ENCODE measurements around the gene TMEM231.
"Not testable (repeated sequence)": the region's sequence is repeated elsewhere in the genome, so short reads cannot be mapped to it uniquely, and the experiment has no call there.

TMEM231 gene

DNA sequence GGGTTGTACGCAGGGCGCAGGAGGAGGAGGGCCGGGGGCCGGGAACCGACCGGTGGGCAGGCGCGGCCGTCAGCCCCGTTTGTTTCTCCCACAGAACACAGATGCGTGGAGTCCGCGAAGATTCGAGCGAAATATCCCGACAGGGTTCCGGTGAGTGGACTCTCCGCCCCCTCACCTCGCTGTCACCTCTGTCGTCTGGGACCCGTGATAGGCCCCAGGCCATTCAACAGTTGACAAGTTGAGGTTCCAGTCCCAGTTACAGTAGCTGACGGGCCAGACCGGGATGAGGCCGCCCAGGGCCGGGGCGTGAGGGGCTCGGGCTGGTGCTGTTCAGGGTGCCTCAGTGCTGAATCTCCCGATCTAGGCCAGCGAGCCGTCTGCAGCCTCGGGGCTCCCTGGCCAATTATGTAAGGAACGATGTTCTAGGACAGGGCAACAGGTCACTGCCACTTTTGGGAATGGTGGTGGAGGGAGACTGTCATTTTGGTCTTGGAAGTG is 10.8 kb upstream of the TMEM231 start:
- DNase-seq, result peak; percentile 2

DNA sequence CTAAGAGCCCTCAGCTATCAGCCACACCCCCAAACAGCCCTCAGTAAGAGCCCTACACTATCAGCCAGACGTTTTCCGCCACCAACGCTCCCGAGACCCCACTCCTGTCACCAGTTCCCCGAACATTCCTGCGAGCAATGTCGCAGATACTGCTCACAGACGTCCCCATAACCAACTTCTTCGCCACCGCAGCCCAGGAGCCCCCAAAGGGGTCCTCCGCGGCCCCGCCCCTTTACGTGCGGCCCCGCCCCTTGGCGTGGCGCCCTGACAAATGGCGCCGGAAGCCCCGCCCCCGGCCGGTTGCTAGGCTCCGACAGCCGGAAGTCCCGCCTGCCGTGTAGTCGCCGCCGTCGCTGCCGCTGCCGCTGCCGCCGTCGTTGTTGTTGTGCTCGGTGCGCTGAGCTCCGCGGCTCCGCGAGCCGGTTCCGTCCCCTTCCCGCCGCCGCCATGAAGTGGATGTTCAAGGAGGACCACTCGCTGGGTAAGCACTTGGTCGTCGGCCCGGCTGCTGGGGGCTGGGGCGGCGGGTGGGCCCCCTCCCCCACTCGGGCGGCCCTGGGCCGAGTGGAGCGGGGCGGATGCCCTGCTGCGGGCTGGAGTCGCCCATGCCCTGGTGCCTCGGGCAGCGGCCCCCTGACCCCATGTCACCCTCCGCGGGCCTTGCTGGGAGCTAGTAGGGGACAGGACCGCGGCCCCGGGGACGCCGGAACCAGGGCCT is 10.1 kb upstream of the TMEM231 start, which contains the start of gene GABARAPL2:
Gene GABARAPL2 (plus strand): TSS at position 340 of the 718 bp plus-strand sequence. CDS start 108 bp downstream, at position 448.
- peak; percentile 71 for DNase-seq

DNA sequence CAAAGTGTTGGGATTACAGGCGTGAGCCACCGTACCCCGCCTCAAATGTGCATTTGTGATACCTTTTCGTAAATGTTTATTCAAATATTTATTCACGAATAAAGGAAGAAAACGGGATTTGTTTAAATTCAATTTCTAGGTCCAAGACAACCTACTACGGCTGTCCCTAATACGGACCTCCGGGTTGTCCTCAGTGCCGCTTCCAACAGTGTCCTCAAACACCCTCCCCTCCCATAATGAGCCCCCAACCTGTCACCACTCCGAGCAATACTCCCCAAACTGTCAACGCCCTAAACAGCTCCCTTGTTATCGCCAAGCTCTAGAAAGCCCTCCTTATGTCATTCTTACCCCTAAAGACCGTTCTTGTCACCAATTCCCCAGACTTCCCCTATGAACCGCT is 9.6 kb upstream of the TMEM231 start:
- DNase-seq, result no peak

DNA sequence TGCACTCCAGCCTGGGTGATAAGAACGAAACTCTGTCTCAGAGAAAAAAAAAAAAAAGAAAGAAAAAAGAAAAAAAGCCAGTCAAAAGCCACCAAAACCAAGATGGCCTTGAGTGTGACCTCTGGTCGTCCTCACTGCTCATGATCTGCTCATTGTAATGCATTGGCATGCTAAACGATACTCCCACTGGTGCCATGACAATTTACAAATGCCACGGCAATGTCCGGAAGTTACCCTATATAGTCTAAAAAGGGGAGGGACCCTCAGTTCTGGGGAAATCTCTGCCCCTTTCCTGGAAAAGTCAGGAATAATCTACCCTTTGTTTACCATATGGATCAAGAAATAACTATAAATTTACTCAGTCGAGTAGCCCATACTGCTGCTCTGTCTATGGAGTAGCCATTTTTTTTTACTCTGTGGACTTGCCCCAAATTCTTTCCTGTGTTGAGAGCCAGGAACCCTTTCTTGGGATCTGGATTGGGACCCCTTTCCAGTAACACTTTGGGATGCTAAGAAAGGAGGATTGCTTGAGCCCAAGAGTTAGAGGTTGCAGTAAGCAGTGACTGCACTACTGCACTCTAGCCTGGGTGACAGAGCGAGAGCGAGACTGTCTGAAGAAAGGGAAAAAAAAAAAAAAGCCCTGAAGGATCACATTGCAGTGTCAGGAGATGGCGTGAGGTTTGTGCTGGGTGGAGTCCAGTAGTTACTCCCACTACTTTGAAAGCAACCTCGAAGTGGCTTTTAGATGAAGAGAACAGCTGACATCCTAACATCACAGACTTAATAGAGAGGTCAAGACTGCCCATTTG is 3.7 kb upstream of the TMEM231 start:
- DNase-seq, result peak; percentile 61

DNA sequence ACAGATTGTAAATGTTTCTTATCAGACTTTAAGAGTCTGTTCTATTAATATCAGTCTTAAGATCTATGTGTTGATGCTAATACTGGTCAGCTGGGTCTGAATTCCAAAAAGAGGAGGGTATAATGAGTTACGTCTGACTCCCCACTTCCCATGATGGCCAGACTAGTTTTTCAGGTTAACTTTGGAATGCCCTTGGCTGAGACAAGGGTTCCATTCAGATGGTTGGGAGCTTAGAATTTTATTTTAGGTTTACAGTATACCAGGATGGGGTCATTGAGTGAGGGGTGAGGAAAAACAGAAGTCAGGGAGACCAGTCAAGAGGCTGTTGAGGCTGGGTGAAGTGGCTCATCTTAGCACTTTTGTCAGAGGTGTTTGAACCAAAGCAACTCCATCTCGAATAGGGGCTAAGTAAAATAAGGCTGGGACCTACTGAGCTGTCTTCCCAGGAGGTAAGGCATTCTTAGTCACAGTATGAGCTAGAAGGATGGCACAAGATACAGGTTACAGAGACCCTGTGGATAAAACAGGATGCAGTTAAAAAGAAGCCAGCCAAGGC is 2.9 kb upstream of the TMEM231 start:
- DNase-seq, result no peak

DNA sequence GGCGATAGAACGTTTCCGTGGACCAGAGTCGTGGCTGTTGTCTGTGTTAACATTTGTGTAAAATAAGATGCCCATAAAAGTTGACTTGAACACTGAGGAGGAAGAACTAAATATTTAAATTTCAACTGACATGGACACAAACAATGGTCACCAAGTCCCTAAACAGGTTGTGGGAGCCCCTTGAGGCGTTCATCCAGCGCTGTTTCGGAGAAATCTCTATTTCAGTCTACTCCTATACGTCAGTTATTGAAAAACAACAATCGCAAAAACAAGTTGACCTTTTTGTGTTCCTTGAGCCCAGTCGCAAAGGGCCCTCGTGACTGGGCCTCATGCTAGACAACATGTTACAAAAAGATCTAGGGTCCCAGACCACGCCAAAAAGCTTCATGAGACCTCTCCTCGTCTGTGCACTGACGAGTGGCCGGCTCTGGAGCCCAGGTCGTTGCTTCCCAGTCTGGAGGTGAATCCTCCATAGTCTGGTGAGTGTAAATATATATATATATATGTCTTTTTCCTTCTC is 439 bp upstream of the TMEM231 start:
- DNase-seq, result no peak

DNA sequence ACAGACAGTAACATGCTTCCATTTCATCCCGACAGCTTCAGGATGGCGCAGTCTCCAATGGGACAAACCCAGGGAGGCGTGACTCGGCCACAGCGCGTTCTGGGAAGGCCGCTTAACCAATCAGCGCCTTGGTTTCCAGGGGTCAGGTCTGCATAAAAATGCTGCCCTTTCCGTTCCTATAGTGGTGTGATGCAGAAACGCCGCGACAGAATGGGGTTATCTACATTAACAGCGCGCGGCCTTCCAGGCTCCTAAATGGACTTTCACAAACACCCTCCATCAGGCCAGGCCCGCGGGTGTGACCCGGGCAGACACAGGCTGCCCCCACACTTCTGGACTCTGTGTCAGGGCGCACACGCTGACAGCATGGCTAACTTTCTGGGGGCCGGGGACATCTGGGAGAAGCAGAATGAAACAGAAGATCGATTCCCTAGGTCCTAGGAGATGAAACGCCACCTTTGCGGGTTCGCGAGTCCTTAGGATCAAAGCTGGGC is 792 bp downstream of the TMEM231 start:
- DNase-seq, result peak; percentile 90

DNA sequence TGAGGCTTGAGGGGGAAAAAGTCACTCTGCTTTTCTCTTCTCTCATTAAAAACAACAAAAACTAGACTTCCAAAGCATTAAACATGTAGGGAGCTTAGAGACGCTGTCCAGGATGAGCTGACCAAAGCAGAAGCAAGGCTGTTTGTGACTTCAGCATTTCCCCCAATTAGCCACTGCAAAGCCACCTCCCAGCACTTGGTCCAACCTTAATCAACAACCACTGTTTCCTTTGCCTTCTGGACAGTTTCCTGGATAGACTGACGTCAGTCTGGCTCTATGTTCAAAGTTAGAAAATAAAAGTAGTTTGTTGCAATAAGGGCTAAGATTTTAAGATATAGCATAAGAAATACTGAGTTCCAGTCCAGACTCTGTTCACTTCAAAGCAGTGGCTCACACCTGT is 3.1 kb downstream of the TMEM231 start:
- DNase-seq, result no peak

DNA sequence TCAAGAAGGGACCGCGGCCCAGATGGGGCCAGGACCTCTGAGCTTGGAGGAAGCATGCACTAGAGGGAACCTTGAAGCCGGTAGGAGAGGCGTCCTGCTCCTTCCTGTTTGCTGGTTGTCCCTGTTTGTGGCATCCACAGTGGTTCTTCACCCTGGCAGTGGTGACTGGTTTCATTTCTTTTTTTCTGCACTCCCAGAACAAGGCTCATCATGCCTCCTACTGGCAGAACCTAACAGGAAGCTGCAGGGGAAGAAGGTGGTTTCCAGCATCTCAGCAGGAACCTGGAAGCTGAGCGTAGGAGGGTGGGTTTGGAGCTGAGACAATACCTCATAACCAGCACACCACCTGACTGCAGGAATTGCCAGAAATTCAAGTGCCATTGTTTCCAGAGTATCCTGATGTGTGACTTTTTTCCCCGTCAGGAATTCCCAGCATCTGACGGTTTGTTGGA is 5.8 kb downstream of the TMEM231 start:
- DNase-seq, result peak; percentile 23

DNA sequence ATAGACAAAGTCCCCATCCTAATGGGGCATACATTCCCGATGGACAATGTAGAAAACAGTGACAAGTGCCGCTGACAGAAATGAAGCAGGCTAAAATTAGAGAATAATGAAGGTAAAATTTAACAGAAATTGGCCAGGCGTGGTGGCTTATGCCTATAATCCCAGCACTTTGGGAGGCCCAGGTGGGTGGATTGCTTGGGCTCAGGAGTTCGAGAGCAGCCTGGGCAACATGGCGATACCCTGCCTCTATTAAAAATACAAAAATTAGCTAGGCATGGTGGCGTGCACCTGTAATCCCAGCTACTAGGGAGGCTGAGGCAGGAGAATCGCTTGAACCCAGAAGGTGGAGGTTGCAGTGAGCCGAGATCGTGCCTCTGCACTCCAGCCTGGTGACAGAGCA is 7.6 kb downstream of the TMEM231 start:
- not testable (repeated sequence) for DNase-seq

DNA sequence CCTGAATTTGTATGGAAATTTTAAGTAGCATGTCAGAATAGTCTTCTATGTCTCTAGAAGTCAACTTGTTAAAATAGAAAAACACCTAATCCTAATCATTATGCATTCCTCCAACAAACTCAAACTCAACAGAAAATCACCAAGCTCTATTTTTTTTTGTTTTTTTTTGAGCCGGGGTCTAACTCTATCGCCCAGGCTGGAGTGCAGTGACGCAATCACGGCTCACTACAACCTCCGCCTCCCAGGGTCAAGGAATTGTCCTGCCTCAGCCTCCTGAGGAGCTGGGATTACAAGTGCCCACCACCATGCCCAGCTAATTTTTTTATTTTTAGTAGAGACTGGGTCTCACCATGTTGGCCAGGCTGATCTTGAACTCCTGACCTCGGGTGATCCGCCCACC is 9.8 kb downstream of the TMEM231 start:
- DNase-seq, result no peak

DNA sequence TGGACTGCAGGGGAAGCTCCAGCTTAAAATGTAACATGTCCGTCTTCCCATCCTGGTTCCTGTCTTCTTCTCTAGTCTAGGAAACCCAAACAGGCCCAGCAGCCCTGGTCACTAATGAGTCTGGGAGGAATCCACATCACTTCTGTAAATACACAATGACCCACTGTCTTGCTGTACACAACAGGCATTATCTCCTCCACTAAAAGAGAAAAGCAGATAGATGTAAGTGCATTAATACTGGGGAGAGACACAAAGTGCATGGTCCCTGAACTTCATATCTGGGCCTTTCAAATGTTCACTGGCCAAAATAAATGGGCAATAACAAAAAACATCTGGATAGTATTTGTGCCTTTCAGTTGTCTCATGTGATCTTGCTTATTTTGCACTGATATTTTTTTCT is 10.2 kb downstream of the TMEM231 start:
- DNase-seq, result not testable (repeated sequence)

DNA sequence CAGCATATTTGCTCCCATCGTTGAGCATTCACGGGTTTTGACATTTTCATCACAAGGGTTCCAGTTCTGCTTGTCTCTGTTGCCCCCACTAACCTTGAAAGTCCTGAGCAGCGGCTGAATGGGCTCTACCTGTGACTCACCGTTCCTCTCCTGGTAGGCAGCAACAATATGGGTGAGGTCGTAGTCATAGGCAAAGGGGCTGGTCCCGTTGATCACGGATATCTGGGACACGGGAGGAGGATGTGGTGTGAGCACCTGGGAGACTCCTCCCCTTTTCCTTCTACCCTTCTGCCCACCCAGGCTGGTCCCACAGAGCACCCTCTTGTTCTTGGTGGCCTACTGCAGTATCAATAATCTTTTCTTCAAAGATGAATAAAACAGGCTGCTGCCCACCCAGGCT is 13.6 kb downstream of the TMEM231 start:
- not testable (repeated sequence) for DNase-seq

DNA sequence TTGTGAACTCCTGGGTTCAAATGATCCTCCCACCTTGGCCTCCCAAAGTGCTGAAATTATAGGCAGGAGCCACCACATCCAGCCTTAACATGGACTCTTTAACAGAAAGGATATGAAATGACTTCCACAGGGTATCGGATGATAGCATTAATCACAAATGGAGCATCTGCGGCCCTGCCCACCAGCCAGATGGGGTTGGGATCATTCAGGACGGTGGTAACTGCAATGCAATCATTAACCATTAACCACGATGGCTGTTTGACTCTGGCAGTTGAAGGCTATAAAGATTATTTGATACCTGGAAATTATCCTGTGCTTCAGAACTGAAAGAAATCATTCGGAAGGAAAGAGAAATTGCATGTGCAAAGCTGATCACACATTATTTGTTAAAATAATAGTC is 14.8 kb downstream of the TMEM231 start:
- no peak for DNase-seq

DNA sequence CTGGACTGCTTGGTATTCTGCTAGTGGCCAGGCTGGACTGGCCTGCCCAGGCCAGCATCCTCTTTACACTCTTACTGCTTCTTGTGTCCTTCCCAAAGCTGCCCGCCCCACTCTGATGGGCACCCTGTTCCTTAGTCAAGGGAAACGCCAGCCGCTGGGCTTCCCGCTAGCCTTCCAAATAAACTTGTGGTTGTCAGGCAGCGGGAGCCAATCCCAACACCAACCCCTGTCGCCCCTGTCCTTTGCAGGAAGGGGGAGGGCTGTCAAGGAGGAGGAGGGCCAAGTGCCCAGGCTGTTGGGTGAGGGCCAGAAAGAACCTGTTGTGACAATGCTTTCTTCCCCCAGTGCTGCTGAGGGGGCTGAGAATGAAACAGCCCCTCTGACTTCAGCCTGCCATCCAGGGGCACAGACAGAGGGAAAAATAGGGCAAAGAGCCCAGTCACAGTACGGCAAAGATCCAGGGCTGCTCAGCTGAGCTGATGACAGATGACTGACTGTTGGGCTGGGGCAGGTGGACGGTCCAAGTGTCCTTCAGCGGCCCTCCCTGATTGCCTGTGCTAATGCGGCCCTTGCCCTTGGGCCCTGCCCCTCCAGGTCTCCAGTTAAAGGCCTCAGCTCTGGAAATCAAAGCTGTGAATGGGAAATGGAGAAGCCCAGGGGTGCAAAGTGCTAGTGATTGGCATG is 17.0 kb downstream of the TMEM231 start:
- not testable (repeated sequence) for DNase-seq

DNA sequence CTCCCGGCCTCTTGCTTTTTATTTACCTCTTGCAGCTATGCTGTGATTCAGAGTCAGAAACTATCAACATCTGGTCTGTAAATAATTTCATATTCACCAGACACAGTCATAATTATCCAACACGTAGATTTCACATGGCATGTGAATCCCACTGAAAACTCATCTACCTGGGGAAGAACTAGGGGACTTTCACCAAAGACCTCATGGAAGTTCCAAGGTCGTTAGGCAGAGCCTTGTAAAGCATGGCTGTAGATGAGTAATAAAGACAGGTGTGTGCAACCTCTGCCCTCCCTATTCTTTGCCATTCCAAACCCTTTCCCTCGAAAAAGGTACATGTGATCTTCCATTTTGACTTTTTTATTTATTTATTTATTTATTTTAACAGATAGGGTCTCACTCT is 18.3 kb downstream of the TMEM231 start:
- no peak for DNase-seq

DNA sequence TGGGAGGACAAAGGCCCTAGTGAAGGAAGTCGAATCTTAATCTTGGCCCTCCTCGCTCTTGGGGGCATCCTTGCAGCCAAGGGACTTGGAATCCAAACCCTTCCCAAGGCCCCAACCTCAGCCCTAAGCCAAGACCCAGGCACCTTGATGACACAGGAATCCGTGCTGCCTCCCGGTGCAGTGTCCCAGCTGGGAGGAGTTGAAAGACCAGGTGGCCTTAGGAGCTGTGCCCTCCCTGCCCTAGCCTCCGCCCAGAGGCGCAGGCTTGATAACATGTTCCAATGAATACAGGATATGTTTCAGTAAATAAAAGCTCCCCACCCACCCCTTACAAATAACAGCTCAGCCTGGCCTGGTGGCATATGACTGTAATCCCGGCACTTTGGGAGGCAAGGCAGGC is 20.2 kb downstream of the TMEM231 start, which contains the start of gene CHST5:
Gene CHST5 (minus strand): TSS at position 208 of the 400 bp plus-strand sequence. CDS start 5,724 bp downstream, outside the sequence.
- no peak for DNase-seq

DNA sequence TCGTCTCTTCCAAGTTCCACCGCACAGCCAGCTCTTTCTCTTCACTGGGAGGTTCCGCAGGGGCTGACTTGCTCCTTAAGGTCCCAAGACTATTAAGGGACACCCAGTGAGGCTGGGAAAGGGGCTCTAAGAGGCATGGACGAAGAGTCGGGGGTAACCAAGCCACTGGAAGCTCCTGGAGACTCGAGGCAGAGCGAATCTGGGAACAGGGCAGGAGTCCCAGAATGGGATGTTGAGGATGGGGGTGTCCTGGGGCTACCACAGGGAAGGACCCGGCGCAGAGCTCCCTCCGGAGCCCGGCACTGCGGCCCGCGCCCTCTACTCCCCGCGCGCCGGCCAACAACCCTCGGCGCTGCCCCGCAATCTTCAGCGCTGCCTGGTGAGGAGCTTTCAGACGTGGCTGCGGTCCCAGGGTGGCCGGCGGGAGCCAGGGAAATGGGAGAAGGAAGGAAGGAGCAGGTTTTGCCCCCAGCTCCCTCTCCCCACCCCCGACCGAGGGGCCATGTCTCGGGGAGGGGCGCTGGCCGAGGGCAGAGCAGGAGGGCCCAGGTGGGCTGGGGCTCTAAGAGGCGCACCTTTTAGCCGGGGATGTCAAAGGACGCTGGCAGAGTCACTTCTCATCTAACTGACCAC is 20.7 kb downstream of the TMEM231 start:
- DNase-seq, result no peak

DNA sequence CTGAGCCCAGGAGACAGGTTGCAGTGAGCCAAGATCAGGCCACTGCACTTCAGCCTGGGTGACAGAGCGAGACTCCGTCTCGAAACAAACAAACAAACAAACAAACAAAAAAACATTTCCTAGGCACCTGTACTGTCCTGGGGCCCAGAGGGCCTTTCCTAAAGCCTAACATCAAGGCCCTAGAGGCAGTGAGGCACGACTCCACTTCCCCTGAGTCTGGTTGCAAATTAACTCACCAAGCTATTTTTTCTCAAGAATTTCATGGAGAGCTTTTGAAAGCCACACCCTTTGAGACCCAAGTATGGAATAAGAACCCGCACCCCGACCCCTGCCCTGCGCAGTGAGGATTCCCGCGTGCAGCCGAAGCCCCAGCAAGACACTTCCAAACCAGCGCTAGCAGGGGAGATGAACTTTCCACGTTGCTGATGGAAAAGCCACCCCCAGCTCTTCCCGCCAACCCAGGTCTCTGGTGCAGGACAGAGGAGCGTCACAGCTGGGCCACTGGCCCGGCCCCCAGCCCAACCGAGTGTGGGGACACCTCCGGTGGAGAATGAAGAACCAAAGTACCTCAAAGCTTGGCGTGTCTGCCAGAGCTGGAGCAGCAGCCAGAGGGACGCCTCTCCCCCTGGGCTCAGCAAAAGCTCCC is 21.4 kb downstream of the TMEM231 start:
- DNase-seq, result no peak

DNA sequence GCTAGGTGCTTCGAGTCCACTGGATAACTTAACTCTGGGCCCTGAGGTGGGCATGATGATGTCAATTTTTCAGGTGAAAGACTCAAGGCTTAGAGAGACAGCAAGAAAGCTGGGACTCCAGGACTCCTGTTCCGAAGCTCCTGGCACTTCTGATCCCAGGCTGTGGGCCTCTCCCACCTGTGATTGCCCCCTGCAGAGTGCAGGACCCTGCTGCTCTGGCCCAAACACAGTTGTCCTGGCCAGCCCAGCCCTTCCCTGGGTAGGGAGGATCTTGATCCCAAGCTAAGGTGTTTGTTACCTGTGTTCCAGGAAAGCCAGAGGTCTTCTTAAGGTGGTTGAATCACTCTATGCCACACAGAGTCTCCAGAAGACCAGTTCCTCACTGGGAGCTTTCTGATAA is 23.3 kb downstream of the TMEM231 start:
- no peak for DNase-seq

DNA sequence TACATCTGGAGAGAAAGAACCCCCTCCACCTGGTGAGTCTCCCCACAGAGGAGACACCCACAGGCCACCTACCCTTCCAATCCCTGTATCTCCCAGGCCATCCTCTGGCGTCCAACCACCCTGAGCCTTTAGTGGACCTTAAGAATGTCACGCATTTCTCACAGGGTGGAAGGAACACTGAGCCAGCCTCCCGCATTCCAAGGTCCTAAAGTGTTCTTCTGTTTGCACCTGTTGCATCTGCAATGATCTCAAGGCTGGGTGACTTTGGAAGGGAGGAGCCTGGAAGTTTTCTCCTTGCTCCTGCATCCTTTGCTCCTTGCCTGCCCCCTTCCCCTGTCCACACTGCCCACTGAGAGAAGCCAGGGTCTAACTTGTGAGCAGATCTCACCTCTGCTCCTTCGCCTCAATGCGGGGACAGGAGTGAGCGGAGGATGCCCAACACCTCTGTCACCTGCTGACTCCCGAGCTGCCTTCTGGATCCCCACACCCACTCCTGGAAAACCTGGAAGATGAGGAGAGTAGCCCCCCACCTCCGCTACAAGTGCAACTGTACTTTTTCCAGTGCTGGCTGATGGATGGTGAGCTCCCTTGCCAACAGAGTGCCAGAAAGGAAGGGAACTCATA is 23.8 kb downstream of the TMEM231 start:
- no peak for DNase-seq
